HEK293 (cell line): ENCODE measurements around the gene SMCHD1.

ENCODE experiments used
- CTCF ChIP-seq: fragments of 450-650 bp; formaldehyde crosslinking; IDR thresholded peaks from 2 replicates; pipeline ENCODE4 v1.5.1; 2016; ENCODE audit warnings: missing biosample characterization, missing genetic modification characterization
- HOXD13 ChIP-seq: sonication (generic); formaldehyde crosslinking; IDR thresholded peaks from 2 replicates; pipeline ENCODE4 v1.8.0; 2022; ENCODE audit warnings: missing genetic modification reagents, borderline replicate concordance
- ZBTB21 ChIP-seq: fragments of 450-650 bp; formaldehyde crosslinking; IDR thresholded peaks from 2 replicates; pipeline ENCODE4 v1.5.1; 2017; ENCODE audit warnings: missing biosample characterization, missing genetic modification characterization
- ZNF341 ChIP-seq: fragments of 450-650 bp; formaldehyde crosslinking; IDR thresholded peaks from 2 replicates; pipeline ENCODE4; 2016; ENCODE audit warnings: low read depth, missing biosample characterization, missing genetic modification characterization
- ZNF391 ChIP-seq: fragments of 450-650 bp; formaldehyde crosslinking; IDR thresholded peaks from 2 replicates; pipeline ENCODE4 v1.5.1; 2016; ENCODE audit warnings: low read depth, missing biosample characterization, missing genetic modification characterization, borderline replicate concordance
- ZNF629 ChIP-seq: fragments of 450-650 bp; formaldehyde crosslinking; IDR thresholded peaks from 2 replicates; pipeline ENCODE4 v1.5.1; 2017; ENCODE audit warnings: missing biosample characterization, missing genetic modification characterization
- ZNF707 ChIP-seq: fragments of 450-650 bp; formaldehyde crosslinking; IDR thresholded peaks from 2 replicates; pipeline ENCODE4 v1.5.1; 2016; ENCODE audit warnings: missing biosample characterization, missing genetic modification characterization

DNA sequence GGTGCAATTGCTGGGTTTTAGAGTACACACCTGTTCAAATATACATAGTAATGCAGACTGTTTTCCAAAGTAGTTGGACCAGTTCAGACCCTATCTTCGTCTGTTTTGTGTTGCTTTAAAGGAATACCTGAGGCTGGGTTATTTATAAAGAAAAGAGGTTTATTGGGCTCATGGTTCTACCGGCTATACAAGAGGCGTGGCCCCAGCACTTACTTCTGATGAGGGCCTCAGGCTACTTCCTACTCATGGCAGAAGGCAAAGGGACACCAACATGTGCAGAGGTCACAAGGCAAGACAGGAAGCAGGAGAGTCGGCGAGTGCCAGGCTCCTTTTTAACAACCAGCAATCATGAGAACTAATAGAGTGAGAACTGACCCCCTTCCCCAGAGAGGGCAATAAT is 169.3 kb downstream of the SMCHD1 start:
- no peak for TF ChIP-seq ZNF391 (tag by site-specific recombination)
- no peak for TF ChIP-seq CTCF (tag by site-specific recombination)
- TF ChIP-seq HOXD13, result no peak
- no peak for TF ChIP-seq ZNF707 (tag by site-specific recombination)
- TF ChIP-seq ZNF629, result no peak
- TF ChIP-seq ZNF341 (tag by site-specific recombination), result no peak
- no peak for TF ChIP-seq ZBTB21
